GM13977 (cell line): ENCODE data around the gene SPSB3.

Source experiments
- DNase-seq: peaks from one replicate; pipeline ENCODE4 v3.0.0; 2012; ENCODE audit warnings: low spot score
- in situ Hi-C: fragments of 300-500 bp; cut with MboI; formaldehyde crosslinking; loops from one replicate; pipeline ENCODE4 v1.12.0; 2022; ENCODE audit warnings: low sequenced_read_pairs, low pct_unique_long_range_greater_than_20kb, mixed read lengths, inconsistent platforms; ENCODE audit not compliant: unreplicated experiment
- TF ChIP-seq, protein P1 (sequence below): IDR thresholded peaks from 2 replicates; pipeline ENCODE4 v1.5.1; 2012; ENCODE audit warnings: mild to moderate bottlenecking, control low read depth; ENCODE audit not compliant: insufficient read depth; ENCODE audit errors: extremely low read depth, missing control alignments

Gene SPSB3

DNA sequence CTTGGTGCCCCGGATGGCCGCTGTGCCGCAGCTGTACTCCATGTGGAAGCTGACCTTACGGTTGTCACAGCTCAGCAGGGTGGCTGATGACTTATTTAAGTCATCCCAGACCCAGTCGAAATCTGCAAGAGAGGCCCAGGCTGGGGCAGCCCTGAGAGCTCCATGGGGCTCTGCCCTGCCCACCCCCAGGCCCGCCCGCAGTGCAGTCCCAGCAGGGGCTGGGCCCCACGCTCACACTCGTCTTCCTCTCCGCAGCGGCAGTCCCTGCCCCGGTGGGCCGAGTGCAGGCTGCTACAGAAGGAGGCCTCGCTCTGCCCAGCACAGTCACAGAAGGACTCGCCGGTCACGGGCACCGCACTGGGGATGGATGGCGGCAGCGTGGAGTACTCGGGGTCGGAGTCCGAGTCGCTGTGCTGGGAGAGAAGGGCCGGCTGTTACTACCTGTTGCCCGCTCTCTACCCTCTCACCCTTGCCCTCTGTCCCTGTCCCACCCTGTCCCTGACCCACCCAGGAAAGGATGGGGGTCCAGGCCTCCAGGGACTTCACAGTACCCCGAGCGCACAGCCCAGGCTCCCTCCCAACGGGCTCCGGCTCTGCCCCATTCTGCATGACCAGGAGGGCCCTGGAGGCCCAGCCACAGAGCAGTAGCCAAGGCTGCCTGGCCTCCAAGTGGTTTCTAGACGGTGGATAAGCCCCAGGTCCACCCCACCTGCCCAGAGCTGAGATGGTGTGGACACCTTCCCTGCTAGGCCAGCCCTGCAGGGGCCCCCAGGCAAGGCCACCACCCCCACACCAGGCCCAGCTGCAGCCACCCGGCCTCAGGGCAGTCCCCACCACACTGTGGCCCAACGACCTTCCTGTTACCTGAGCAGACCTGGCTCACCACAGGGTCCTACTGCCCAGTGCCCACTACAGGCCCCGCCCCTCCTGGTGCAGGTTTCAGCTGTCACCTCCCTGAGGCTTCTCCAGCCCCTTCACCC is 3.9 kb downstream of the SPSB3 start:
- in situ Hi-C loops: no loop called here
- no peak for DNase-seq
- TF ChIP-seq, protein P1, sequence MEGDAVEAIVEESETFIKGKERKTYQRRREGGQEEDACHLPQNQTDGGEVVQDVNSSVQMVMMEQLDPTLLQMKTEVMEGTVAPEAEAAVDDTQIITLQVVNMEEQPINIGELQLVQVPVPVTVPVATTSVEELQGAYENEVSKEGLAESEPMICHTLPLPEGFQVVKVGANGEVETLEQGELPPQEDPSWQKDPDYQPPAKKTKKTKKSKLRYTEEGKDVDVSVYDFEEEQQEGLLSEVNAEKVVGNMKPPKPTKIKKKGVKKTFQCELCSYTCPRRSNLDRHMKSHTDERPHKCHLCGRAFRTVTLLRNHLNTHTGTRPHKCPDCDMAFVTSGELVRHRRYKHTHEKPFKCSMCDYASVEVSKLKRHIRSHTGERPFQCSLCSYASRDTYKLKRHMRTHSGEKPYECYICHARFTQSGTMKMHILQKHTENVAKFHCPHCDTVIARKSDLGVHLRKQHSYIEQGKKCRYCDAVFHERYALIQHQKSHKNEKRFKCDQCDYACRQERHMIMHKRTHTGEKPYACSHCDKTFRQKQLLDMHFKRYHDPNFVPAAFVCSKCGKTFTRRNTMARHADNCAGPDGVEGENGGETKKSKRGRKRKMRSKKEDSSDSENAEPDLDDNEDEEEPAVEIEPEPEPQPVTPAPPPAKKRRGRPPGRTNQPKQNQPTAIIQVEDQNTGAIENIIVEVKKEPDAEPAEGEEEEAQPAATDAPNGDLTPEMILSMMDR: no peak

DNA sequence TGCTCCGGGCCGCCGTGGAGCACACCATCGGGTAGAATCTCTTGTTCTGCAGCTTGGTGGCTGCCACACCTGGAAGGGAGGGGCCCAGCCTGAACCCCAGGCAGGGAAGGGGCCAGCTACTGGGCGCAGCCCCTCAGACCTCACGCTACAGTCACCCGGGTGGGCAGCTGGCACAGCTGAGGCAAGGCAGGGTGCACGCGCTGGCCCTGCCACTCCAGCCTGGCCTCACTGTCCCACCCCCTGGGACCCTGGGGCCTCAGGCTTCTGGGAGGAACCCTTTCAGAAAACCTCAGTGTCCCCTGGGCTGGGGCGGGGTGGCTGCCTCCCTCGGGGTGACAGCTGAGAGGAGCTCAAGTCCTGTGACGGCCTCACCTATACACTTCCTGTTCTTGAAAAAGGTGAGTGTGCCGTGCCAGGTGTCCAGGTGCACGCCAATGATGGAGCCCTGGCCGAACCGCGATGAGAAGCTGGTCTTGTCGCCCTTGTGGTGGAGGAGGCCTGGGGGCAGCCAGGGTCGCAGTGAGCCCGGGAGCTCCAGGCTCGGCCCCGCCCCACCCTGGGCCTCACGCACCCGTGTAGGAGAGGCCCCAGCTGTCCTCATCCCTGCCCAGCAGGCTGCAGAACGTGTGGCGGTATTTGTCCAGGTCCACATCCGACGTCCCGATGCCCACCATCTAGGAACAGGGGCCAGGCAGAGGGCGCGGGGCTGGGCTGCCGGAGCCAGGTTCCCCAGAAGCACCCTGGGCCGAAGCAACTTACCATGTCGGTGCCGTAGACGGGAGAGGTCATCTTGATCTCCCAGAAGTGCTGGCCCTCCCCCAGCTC is 4.8 kb downstream of the SPSB3 start:
- in situ Hi-C loops: no loop called here

DNA sequence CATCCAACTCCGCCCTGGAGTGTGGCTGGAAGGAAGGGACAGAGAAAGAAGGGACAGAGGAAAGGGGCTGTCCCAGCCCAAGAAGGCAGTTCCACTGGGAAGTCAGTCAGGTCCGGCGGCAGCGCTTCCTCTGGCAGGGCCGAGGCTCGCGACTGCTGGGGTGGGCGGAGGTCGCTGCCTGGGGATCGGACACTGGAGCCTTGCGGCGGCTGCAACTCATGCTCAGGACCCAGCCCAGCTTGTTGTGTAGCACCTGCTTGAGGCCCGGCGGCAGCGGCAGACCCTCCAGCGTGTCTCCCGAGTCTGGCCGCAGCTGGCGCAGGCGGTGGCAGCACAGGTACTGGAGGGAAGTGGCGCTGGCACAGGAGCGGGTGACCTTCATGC is 5.4 kb downstream of the SPSB3 start:
- TF ChIP-seq, protein P1: no peak
- in situ Hi-C loops: no loop called here
- no peak for DNase-seq

More for the DNA sequence above, 4.8 kb downstream of the SPSB3 start:
- TF ChIP-seq, protein P1: no peak
- no peak for DNase-seq

DNA sequence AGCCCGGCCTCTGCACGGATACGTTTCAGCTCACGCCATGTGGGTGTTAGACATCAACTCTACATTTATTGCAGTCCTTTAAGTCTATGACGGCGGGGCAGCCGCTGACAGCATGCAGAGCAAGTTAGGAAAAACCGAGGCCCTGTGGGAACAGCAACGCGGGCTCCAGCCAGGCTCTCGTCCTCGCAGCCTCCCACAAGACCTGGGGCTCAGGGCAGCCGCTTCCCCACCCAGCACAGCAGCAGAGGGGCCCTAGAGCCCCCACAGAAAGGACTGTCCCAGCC is 5.8 kb downstream of the SPSB3 start:
- no peak for DNase-seq
- in situ Hi-C loops: no loop called here
- TF ChIP-seq, protein P1: no peak

DNA sequence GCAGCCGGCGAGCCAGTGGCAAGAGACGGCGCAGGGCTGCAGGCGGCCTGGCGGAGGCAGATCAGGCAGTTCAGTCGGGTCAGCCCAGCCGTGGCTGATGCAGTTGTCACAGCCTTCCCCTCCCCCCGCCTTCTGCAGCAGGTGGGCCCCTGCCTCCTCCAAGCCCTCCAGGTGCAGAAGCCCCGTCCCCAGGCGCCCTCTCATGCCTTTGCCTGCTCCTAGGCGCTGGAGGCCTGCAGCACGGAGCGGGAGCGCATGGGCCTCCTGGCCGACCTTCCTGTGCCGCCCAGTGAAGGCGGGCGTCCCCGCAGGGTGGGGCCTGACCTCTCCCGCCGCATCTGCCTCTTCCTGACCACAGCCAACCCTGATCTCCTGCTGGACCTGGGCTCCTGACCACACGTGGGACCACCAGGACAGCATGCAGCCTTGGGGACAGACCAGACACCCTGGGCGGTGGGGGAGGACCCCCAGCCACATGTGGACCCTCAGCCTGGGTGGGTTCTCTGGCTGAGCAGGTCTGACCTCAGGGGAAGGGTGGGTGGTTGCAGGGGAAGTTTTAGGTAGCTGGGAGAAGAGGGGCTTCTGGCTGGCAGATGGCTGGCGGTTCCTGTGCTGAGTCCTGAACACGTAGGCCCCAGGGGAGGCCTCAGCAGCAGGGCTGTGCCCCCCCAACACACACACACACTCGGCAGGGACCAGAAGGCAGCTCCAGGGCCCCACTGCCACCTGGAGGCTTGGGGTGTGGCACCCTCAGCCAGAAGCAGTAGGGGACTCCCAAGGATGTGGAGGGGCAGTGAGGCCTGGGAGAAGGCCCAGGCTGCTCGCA is 6.3 kb downstream of the SPSB3 start:
- in situ Hi-C loops: no loop called here
- no peak for DNase-seq
- TF ChIP-seq, protein P1: no peak

DNA sequence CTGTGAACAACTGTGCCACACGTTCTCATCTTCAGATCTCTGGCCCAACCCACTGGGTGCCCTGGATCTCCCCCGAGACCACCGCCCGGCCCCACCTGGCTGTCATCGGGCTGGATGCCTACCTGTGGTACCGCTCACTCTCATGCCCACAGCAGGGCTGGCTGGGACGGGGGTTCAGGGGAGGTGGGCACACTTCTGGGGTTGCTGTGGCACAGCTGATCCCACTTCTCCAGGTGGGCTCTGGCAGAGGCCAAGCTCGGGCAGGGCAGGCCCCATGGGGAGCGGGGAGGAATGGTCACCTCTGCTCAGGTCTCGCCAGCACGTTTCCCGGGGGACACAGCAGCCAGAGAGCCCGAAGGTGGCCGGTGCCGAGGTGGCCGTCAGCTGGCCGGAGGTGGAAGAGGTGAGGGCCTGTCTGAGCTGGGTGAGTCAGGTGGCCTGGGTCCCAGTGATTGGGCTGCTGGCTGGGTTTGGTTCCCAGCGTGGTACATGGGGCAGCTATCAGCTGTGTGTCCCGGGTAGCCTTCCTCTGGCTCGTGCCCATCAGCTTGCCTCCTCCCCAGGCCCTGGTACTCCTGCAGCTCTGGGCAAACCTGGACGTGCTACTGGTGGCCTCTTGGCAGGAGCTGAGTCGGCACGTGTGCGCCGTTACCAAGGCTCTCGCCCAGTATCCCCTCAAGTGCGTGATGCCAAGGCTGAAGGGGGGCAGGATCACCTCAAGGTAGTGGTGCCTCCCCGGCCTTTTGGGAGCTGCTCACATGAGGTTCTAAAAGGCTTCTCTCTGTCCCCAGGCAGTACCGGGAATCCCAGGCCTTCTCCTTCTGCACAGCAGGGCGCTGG is 7.1 kb downstream of the SPSB3 start:
- in situ Hi-C loops: no loop called here
- DNase-seq: no peak
- TF ChIP-seq, protein P1: no peak
